Left lung (tissue), 10 donors: ENCODE data around the gene FAM185A. TPM values are rescaled to one million over a fixed set of nuclear protein-coding genes. Genes with fewer than 3 reads are reported as not detected.
A peak's percentile ranks its signal among the peaks of the same experiment; 100 is the strongest.
"Not testable (repeated sequence)": the region's sequence is repeated elsewhere in the genome, so short reads cannot be mapped to it uniquely, and the experiment has no call there.

ENCODE experiments used
- ATAC-seq: fragments of 200-7000 bp; cut with Tn5 transposase; one replicate; pipeline ENCODE4 v1.9.1; 2020; ENCODE audit warnings: moderate library complexity
- DNase-seq, 4 donors: peaks; one replicate each; pipeline ENCODE4 v3.0.0-alpha.2; 2013 to 2020
- H3K27ac ChIP-seq, 2 donors: fragments of 200-600 bp; sonication (generic) in 1 of 2; one replicate each; pipeline versions ENCODE4 v1.5.0 to v1.8.0; 2020 to 2021
- H3K27me3 ChIP-seq, 2 donors: fragments of 200-600 bp; sonication (generic) in 1 of 2; one replicate each; pipeline versions ENCODE4 v1.5.0 to v1.8.0; 2020 to 2021
- H3K36me3 ChIP-seq, 2 donors: fragments of 200-600 bp; sonication (generic) in 1 of 2; one replicate each; pipeline versions ENCODE4 v1.5.0 to v1.8.0; 2020 to 2021
- H3K4me1 ChIP-seq, 2 donors: fragments of 200-600 bp; one replicate each; pipeline ENCODE4 v1.8.0; 2021
- H3K4me3 ChIP-seq, 2 donors: fragments of 200-600 bp; sonication (generic) in 1 of 2; one replicate each; pipeline versions ENCODE4 v1.5.0 to v1.8.0; 2020 to 2021; ENCODE audit warnings: mild to moderate bottlenecking in 1 of 2
- H3K9me3 ChIP-seq, 2 donors: fragments of 200-600 bp; sonication (generic) in 1 of 2; one replicate each; pipeline versions ENCODE4 v1.5.0 to v1.8.0; 2020 to 2021
- CTCF ChIP-seq, 2 donors: fragments of 200-600 bp; sonication (generic) in 1 of 2; IDR thresholded peaks; one replicate each; pipeline versions ENCODE4 v1.5.0 to v1.8.0; 2021; ENCODE audit warnings: antibody characterized with exemption in 2 of 2
- intact Hi-C, 2 donors: fragments of 100-400 bp; cut with DNase I; formaldehyde crosslinking; loops; one replicate each; pipeline versions ENCODE4 v1.11.2 to v1.14.2; 2022
- polyA plus RNA-seq, 6 donors: library from polyadenylated mRNA; unstranded; fragments of 120-200 nt; gene quantifications; one replicate each; pipeline ENCODE4 v1.2.1, GENCODE V29; 2013; ENCODE audit not compliant: insufficient read length in 6 of 6
- total RNA-seq, 2 donors: library from RNA; stranded (reverse); fragmentation: NEBNext Ultra II Directional; extraction: Animal tissue kit (Norgen Biotek cat#: 25700); gene quantifications; one replicate each; pipeline ENCODE4 v1.2.1, GENCODE V29; 2021
- donor health status: DM: no; HTN: yes; CAD: no.
- donor health status: DM: no; HTN: no; CAD: no.

Gene FAM185A
- total and polyA plus RNA-seq, 8 donors: 7.1 to 15.1 (median 12.2) TPM

GRCh38 chr7:102790364-102791100 is 41.7 kb downstream of the FAM185A start:
- H3K4me1 ChIP-seq, H3K9me3 ChIP-seq, H3K4me3 ChIP-seq, DNase-seq, H3K27ac ChIP-seq, H3K36me3 ChIP-seq, intact Hi-C loops, H3K27me3 ChIP-seq: not testable (repeated sequence)
- peak; percentile 44 for ATAC-seq

GRCh38 chr7:102791367-102791766 is 42.6 kb downstream of the FAM185A start:
- H3K9me3 ChIP-seq, H3K4me3 ChIP-seq, H3K4me1 ChIP-seq, H3K27ac ChIP-seq, ATAC-seq, H3K36me3 ChIP-seq, DNase-seq, H3K27me3 ChIP-seq, intact Hi-C loops: not testable (repeated sequence)

- H3K27ac ChIP-seq, H3K4me3 ChIP-seq, ATAC-seq, intact Hi-C loops, H3K9me3 ChIP-seq, H3K36me3 ChIP-seq, DNase-seq, H3K27me3 ChIP-seq, H3K4me1 ChIP-seq: not testable (repeated sequence)
Observed at GRCh38 chr7:102791831-102792230, 43.0 kb downstream of the FAM185A start.

GRCh38 chr7:102794567-102794966 is 45.8 kb downstream of the FAM185A start:
- H3K9me3 ChIP-seq, H3K4me1 ChIP-seq, ATAC-seq, H3K27ac ChIP-seq, H3K4me3 ChIP-seq, intact Hi-C loops, H3K36me3 ChIP-seq, DNase-seq, H3K27me3 ChIP-seq: not testable (repeated sequence)

GRCh38 chr7:102795987-102796595 is 47.3 kb downstream of the FAM185A start:
- H3K27ac ChIP-seq, intact Hi-C loops, H3K4me3 ChIP-seq, H3K36me3 ChIP-seq, H3K9me3 ChIP-seq, ATAC-seq, DNase-seq, H3K27me3 ChIP-seq, H3K4me1 ChIP-seq: not testable (repeated sequence)

GRCh38 chr7:102806613-102807012 is 57.8 kb downstream of the FAM185A start:
- H3K27ac ChIP-seq: no peak overlapping the region
- DNase-seq: no peak
- H3K27me3 ChIP-seq: no peaks in the 10 kb centered on the region
- TF ChIP-seq CTCF (IDR thresholded peaks at IDR 0.05): no peak
- H3K9me3 ChIP-seq: no peaks in the 10 kb centered on the region
- H3K4me1 ChIP-seq: peaks cover under 1 to 4% of the 10 kb centered on the region in 2 donors
- no peak for ATAC-seq
- intact Hi-C loops: no loop called here
- H3K4me3 ChIP-seq: no peak overlapping the region
- H3K36me3 ChIP-seq: no peaks in the 10 kb centered on the region

- no peak for ATAC-seq
Observed at GRCh38 chr7:102810916-102811315, 62.1 kb downstream of the FAM185A start.

More at GRCh38 chr7:102810916-102811315, 62.1 kb downstream of the FAM185A start:
- H3K9me3 ChIP-seq: no peaks in the 10 kb centered on the region
- H3K36me3 ChIP-seq: no peaks in the 10 kb centered on the region
- H3K4me3 ChIP-seq: no peak overlapping the region
- no peaks in the 10 kb centered on the region for H3K27me3 ChIP-seq
- DNase-seq: no peak
- H3K27ac ChIP-seq: no peak overlapping the region
- peaks cover 7 to 9% of the 10 kb centered on the region in 2 donors for H3K4me1 ChIP-seq
- no peak for TF ChIP-seq CTCF (IDR thresholded peaks at IDR 0.05)
- intact Hi-C loops: no loop called here
